Activated naive CD4-positive, alpha-beta T cell treated with anti-CD3 and anti-CD28 coated beads, Interleukin-2, amount 10 ng/mL, durations not matched to agents 7 days and 5 days (primary cell): ENCODE measurements around the gene UNC50.

Experiments
- CTCF ChIA-PET: fragments of 350-600 bp; sonication (Branson Sonifier 250); formaldehyde crosslinking; loops from one replicate; lab custom pipeline; 2021; ENCODE audit warnings: antibody characterized with exemption; lab: Charles Lee
- DNase-seq: peaks from one replicate; pipeline ENCODE4 v3.0.0-alpha.2; 2020
- H3K27ac Mint-ChIP-seq: one replicate; pipeline ENCODE4 v1.8.0; 2021; ENCODE audit warnings: mild to moderate bottlenecking, moderate library complexity, mixed read lengths
- H3K27me3 Mint-ChIP-seq: one replicate; pipeline ENCODE4 v1.8.0; 2021; ENCODE audit warnings: mild to moderate bottlenecking, mixed read lengths
- H3K36me3 Mint-ChIP-seq: one replicate; pipeline ENCODE4 v1.8.0; 2021; ENCODE audit warnings: mixed read lengths
- H3K4me1 Mint-ChIP-seq: one replicate; pipeline ENCODE4 v1.8.0; 2021; ENCODE audit warnings: mixed read lengths
- H3K4me3 Mint-ChIP-seq: one replicate; pipeline ENCODE4 v1.8.0; 2021; ENCODE audit warnings: mild to moderate bottlenecking, moderate library complexity, mixed read lengths
- H3K9me3 Mint-ChIP-seq: one replicate; pipeline ENCODE4 v1.8.0; 2021; ENCODE audit warnings: mixed read lengths

The UNC50 gene

GRCh38 chr2:98608116-98608961 lies at the start of gene UNC50, which contains the start of gene COA5:
UNC50 (plus strand) TSS chr2:98608589; CDS start chr2:98609760, 1,171 bp downstream.
COA5 (minus strand) TSS chr2:98608512; CDS start chr2:98608405, 107 bp downstream.
- Mint-ChIP-seq H3K36me3 (peaks cover 27% of the 10 kb centered on the region), H3K9me3 (no peaks in the 10 kb centered on the region), H3K27ac (peak within 1 kb of the TSS; percentile 84), H3K4me1 (peaks cover 55% of the 10 kb centered on the region), H3K4me3 (peak within 1 kb of the TSS; percentile 80), H3K27me3 (peaks cover 5% of the 10 kb centered on the region)
- DNase-seq, result peak; percentile 94
- CTCF ChIA-PET, result interaction anchor here (1.6 to 2.2 kb wide), 2 partner anchors 40 to 230 kb away, joined by 3 to 9 read pairs; no protein-coding TSS in a partner anchor

- Mint-ChIP-seq H3K4me1 (peaks cover 54% of the 10 kb centered on the region), H3K36me3 (peaks cover 68% of the 10 kb centered on the region), H3K9me3 (no peaks in the 10 kb centered on the region), H3K27ac (peak overlapping the region; percentile 83), H3K4me3 (no peak overlapping the region), H3K27me3 (no peaks in the 10 kb centered on the region)
- CTCF ChIA-PET, result interaction anchor here (0.7 to 2.8 kb wide), 4 partner anchors 11 to 90 kb away, joined by 3 to 24 read pairs (median 4); no protein-coding TSS in a partner anchor
- no peak for DNase-seq
Observed at GRCh38 chr2:98558852-98559530, 49.4 kb upstream of the UNC50 start.

GRCh38 chr2:98559581-98559980 lies 48.8 kb upstream of the UNC50 start:
- H3K27me3 Mint-ChIP-seq, result no peaks in the 10 kb centered on the region
- peak overlapping the region; percentile 83 for H3K27ac Mint-ChIP-seq
- H3K4me3 Mint-ChIP-seq, result no peak overlapping the region
- H3K4me1 Mint-ChIP-seq, result peaks cover 54% of the 10 kb centered on the region
- no peaks in the 10 kb centered on the region for H3K9me3 Mint-ChIP-seq
- peaks cover 69% of the 10 kb centered on the region for H3K36me3 Mint-ChIP-seq
- DNase-seq, result no peak
- CTCF ChIA-PET, result interaction anchor here (0.7 to 2.8 kb wide), 4 partner anchors 10 to 89 kb away, joined by 3 to 24 read pairs (median 4); no protein-coding TSS in a partner anchor

- CTCF ChIA-PET, result interaction anchor here (1.3 to 2.8 kb wide), 2 partner anchors 9 to 89 kb away, joined by 3 to 24 read pairs; no protein-coding TSS in a partner anchor
- Mint-ChIP-seq H3K4me1 (peaks cover 47% of the 10 kb centered on the region), H3K27ac (peak overlapping the region; percentile 83), H3K27me3 (no peaks in the 10 kb centered on the region), H3K4me3 (no peak overlapping the region), H3K36me3 (peaks cover 65% of the 10 kb centered on the region), H3K9me3 (no peaks in the 10 kb centered on the region)
- no peak for DNase-seq
Observed at GRCh38 chr2:98560256-98560771, 48.1 kb upstream of the UNC50 start.

GRCh38 chr2:98561018-98561417 lies 47.4 kb upstream of the UNC50 start:
- peaks cover 41% of the 10 kb centered on the region for H3K4me1 Mint-ChIP-seq
- no peak overlapping the region for H3K27ac Mint-ChIP-seq
- DNase-seq, result no peak
- H3K4me3 Mint-ChIP-seq, result no peak overlapping the region
- no peaks in the 10 kb centered on the region for H3K9me3 Mint-ChIP-seq
- H3K36me3 Mint-ChIP-seq, result peaks cover 66% of the 10 kb centered on the region
- CTCF ChIA-PET, result no interaction called here
- no peaks in the 10 kb centered on the region for H3K27me3 Mint-ChIP-seq

- Mint-ChIP-seq H3K36me3 (peaks cover 73% of the 10 kb centered on the region), H3K4me1 (peaks cover 33% of the 10 kb centered on the region)
Observed at GRCh38 chr2:98561902-98562695, 46.3 kb upstream of the UNC50 start.

GRCh38 chr2:98563394-98563793 lies 45.0 kb upstream of the UNC50 start:
- H3K4me1 Mint-ChIP-seq, result peaks cover 23% of the 10 kb centered on the region
- CTCF ChIA-PET, result no interaction called here

More at GRCh38 chr2:98561902-98562695, 46.3 kb upstream of the UNC50 start:
- no peak for DNase-seq
- Mint-ChIP-seq H3K4me3 (no peak overlapping the region), H3K9me3 (no peaks in the 10 kb centered on the region), H3K27me3 (no peaks in the 10 kb centered on the region), H3K27ac (no peak overlapping the region)
- CTCF ChIA-PET, result no interaction called here

GRCh38 chr2:98564541-98565132 lies 43.8 kb upstream of the UNC50 start:
- CTCF ChIA-PET, result no interaction called here
- Mint-ChIP-seq H3K9me3 (no peaks in the 10 kb centered on the region), H3K36me3 (peaks cover 71% of the 10 kb centered on the region), H3K27me3 (no peaks in the 10 kb centered on the region), H3K4me1 (peaks cover 10% of the 10 kb centered on the region), H3K4me3 (no peak overlapping the region), H3K27ac (no peak overlapping the region)
- DNase-seq, result no peak

More at GRCh38 chr2:98563394-98563793, 45.0 kb upstream of the UNC50 start:
- no peaks in the 10 kb centered on the region for H3K27me3 Mint-ChIP-seq
- no peaks in the 10 kb centered on the region for H3K9me3 Mint-ChIP-seq
- peak overlapping the region; percentile 84 for H3K27ac Mint-ChIP-seq
- no peak for DNase-seq
- no peak overlapping the region for H3K4me3 Mint-ChIP-seq
- peaks cover 74% of the 10 kb centered on the region for H3K36me3 Mint-ChIP-seq

- Mint-ChIP-seq H3K27ac (peak overlapping the region; percentile 52), H3K4me3 (no peak overlapping the region), H3K4me1 (peaks cover 3% of the 10 kb centered on the region), H3K27me3 (no peaks in the 10 kb centered on the region), H3K9me3 (no peaks in the 10 kb centered on the region), H3K36me3 (peaks cover 72% of the 10 kb centered on the region)
- CTCF ChIA-PET, result no interaction called here
- no peak for DNase-seq
Observed at GRCh38 chr2:98565286-98565860, 43.0 kb upstream of the UNC50 start.

GRCh38 chr2:98565941-98566340 lies 42.4 kb upstream of the UNC50 start:
- H3K27me3 Mint-ChIP-seq, result no peaks in the 10 kb centered on the region
- H3K4me3 Mint-ChIP-seq, result no peak overlapping the region
- no peak for DNase-seq
- H3K36me3 Mint-ChIP-seq, result peaks cover 69% of the 10 kb centered on the region
- no peak overlapping the region for H3K27ac Mint-ChIP-seq
- H3K9me3 Mint-ChIP-seq, result no peaks in the 10 kb centered on the region
- CTCF ChIA-PET, result no interaction called here
- no peaks in the 10 kb centered on the region for H3K4me1 Mint-ChIP-seq

- no peak for DNase-seq
- H3K27me3 Mint-ChIP-seq, result no peaks in the 10 kb centered on the region
- H3K4me1 Mint-ChIP-seq, result no peaks in the 10 kb centered on the region
- H3K4me3 Mint-ChIP-seq, result no peak overlapping the region
- H3K27ac Mint-ChIP-seq, result no peak overlapping the region
- H3K36me3 Mint-ChIP-seq, result peaks cover 75% of the 10 kb centered on the region
- CTCF ChIA-PET, result interaction anchor here (0.5 to 3.7 kb wide), 22 partner anchors 9 to 631 kb away, joined by 3 to 24 read pairs (median 3); no protein-coding TSS in a partner anchor
- H3K9me3 Mint-ChIP-seq, result no peaks in the 10 kb centered on the region
Observed at GRCh38 chr2:98568161-98568956, 40.0 kb upstream of the UNC50 start.

- Mint-ChIP-seq H3K36me3 (peaks cover 75% of the 10 kb centered on the region), H3K27me3 (no peaks in the 10 kb centered on the region), H3K27ac (peak overlapping the region; percentile 16), H3K4me1 (no peaks in the 10 kb centered on the region), H3K4me3 (no peak overlapping the region), H3K9me3 (no peaks in the 10 kb centered on the region)
- CTCF ChIA-PET, result interaction anchor here (0.5 to 3.7 kb wide), 22 partner anchors 10 to 632 kb away, joined by 3 to 24 read pairs (median 3); no protein-coding TSS in a partner anchor
- peak; percentile 78 for DNase-seq
Observed at GRCh38 chr2:98569197-98569793, 39.1 kb upstream of the UNC50 start.
